Eye (tissue), 1 donor: ENCODE results near the gene MACROD2.
A peak's percentile ranks its signal among the peaks of the same experiment; 100 is the strongest.
"Not testable (repeated sequence)": the region's sequence is repeated elsewhere in the genome, so short reads cannot be mapped to it uniquely, and the experiment has no call there.

Experiments used
- DNase-seq: peaks from one replicate; pipeline ENCODE4 v3.0.0-alpha.2; 2015

MACROD2 gene

DNA sequence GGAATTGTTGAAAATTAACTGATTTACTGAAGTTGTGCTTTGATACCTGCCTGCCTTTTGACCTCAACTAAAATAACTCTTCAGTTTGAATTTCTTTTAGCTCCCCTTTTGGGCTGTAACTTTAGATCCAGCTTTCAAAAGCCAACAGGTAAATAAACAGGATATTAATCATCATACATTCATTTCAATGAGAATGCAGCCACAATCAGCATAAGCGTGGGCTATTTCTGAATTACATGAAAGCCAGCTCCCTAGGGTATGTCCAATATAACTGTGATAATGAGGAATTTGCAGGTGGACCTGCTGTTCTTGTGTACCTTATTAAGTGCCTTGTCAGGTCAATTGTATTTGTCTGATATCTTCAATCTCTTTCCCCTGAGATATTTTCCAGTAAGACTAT, 1747.3 kb downstream of the MACROD2 start:
- no peak for DNase-seq

DNA sequence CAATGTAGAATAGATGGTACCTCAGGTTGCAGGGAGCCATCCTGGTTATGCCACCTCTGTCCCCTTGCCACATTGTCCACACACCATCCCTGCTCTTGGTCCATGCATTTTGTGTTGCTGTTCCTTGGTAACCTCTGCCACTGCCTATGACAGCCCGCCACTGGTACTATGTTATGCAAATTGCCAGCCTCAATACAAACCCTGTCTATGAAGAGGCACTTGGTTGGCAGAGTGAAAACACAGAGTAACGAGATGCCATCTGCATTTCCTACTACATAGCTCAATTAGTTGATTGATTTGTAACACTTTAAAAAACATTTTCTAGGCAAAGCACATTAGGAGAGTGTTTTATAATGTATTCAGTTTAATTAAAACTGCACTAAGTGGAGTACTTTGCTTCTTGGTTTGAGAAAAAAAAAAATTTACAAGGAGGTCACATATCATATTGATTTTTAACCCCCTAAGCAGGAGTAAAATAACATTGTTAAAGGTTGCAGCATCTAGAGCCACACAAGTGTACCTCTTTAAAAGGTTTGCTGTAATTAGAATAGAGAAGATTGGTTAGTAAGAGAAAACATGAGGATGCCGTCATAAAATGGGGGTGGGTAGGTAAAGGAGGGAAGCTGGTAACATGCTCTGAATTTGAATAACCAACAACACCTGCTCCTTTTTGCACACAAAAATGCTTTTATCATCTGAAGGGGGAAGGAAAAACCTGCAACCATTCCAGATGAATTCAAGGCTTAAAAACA, 1760.9 kb downstream of the MACROD2 start:
- DNase-seq, result no peak

DNA sequence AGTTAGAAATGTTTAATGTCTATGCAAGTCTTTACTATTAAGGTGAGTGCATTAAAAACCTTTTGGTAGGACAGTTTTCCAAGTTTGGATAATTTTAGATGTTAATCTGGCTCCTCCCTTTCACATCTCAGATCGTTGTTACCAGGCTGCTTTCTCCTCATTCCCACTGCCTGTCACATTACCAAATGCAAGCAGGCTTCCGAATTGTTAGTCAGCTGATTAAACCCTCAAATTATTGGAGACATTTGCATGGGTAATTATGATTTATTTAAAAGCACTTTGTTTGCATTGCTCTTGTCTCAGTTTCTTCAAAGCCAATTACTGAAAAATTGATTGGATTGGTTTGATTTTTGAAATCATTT, 1761.4 kb downstream of the MACROD2 start:
- DNase-seq, result no peak

DNA sequence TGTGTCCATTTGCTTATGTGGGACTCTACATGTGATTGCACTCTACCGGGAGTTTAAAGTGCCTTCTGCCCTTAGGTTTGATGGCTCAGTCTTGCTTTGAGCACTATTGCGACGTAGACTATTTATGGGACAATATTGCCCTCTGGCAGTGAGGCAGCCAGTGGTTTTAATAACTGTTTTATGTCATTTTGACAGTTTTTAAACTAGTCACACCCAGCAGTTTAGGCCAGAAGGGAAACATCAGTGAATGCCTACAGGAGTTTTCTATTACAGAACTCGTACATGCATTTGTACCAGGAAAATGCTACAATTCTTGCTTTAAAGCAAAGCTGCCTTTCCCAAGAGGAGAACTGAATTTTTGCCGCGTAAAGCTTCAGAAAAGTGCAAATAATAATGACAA, 1764.3 kb downstream of the MACROD2 start:
- DNase-seq, result peak; percentile 63

DNA sequence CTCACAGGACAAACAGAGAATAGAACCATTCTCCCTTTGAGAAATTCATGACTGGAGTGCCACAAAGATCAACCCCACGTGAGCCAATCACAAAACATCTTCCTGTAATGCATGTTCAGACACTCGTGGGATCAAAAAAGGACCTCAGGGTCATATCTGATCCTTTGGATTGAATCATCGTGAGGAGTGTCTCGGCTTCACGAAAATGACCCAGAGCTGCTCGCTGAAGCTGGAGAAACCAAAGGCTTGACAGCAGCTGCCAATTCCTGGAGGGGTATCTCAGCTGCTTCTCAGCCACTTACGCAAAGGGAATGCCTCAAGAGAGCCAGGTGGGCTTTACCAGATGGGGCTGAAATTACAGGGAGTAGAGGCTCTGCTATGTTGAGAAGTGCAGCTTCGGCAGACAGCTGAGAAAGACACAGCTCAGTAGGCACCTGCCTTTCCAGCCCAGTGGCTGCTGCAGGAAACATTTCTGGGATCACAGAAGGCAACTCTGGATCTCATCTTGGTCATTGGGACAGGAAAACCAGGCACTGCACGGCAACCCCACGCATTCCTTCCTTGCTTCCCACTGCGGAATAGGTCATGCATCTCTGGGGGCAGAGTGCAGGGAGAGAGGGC, 1764.8 kb downstream of the MACROD2 start:
- DNase-seq, result peak; percentile 77

DNA sequence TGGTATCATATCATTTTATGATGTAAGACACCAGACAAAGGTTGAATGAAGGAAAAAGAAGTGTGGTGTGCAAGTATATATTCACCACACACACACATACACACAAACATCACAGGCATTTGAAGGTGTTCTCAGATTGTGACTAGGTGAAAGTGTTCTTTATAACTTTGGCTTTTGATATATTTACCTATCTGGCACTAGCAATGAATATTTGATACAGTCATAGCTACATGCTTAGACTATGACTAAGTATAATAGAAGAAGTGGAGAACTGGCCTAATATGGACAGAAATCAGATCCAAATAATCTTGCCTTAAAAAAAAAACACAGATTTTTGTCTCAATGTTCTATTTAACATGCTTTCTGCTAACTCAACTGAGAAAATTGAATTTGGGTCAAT, 1768.0 kb downstream of the MACROD2 start:
- no peak for DNase-seq

DNA sequence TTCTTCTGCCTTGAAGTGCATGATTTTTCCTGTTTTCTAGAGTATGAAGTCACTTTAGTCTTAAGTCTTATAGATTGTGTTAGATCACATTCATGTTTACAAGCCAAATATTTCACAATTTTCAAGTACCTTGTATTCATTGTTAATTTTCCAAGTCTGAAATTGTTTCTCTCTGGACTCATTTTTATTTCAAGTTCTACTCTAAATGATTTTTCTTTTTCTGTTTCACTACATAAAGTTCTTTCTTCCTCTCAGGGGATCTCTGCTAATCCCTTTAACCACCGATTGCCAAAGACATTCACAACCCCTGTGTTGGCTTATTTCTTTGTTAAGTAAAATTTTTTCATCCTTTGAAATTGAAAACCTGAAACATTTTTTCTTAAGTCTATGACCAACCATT, 1772.3 kb downstream of the MACROD2 start:
- no peak for DNase-seq

DNA sequence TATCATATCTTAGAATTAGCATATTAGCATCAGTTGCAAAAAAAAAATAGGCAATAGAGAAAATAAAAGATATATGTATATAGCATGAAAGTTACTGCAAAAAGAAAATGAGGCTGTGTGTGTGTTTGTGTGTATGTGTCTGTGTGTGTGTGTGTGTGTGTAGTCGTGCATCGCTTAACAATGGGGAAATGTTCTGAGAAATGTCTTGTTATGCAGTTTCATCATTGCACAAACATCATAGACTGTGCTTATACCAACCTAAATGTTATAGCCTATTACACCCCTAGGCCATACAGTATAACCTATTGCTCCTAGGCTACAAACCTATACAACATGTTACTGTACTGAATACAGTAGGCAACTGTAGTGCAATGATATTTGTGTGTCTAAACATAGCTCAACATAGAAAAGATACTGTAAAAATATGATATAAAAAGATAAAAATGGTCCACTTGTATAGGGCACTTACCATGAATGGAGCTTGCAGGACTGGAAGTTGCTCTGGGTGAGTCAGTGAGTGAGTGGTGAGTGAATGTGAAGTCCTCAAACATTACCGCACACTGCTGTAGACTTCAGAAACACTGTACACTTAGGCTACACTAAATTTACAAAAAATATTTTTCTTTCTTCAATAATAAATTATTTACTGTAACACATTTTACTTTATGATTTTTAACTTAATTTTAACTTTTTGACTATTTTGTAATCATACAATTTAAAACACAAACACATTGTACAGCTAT, 1772.9 kb downstream of the MACROD2 start:
- no peak for DNase-seq

DNA sequence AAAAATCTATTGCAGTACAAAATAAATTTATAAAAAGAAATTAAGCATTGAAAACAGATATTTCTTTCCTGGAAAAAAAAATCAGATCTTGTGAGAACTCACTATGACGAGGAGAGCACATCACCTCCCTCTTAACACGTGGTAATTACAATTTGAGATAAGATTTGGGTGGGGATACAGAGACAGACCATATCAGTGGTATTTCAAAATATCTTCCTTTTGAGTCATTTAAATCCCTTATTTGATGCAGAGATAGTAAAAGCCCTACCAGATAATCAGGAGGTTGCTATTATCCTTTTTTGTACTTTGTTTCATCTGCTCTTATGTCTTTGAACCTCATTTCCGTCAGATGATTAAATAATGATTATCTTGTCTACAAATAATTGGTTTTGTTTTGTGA, 1777.5 kb downstream of the MACROD2 start:
- DNase-seq, result no peak

DNA sequence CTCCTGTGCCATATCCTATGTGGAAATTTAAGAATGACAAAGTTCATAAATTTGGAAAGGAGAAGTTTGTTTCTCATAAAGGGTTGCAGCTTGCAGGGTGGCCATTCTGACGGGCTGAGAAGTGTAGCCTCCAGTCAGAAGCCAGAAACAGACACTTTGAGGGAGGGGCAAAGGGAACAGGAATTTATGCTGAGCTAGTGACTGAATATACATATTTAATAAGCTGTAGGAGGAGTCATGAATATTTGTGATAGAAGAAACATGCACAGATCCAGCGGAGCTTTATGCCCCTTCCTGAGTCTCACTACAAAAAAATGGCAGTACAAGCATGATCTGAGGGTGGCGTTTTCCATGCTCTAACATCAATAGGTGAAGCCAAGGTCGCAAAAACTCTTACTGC, 1779.6 kb downstream of the MACROD2 start:
- DNase-seq, result no peak

DNA sequence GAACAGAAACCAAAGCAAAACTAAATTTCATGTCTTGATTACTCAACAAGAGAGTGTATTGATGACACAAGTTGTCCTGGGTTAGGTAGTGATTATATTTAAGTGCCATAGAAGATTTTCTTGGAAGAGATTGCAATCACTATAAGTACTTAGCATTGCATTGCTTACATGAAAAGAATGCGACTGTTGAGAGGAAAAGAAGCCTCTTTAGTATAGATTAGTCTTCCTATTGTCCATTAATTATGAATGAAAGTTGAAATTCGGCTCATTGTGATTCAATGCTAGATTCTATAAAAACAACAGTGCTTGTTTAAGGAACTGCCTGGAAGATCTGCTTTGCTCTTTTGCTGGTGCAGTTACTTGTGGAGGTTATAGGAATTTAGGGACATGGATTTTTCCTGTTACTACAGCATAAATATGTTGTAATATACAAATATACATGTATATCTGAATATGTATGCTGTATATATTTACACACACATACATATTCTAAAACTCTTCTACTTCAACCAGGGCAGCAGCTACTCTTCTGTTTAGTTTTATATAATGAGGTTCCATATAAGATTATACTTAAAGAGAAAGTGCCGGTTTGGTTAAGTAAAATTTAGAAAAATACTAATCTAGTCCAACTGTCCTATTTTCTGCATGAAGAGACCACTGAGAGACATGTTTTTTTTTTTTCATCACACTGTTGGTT, 1781.6 kb downstream of the MACROD2 start:
- no peak for DNase-seq

DNA sequence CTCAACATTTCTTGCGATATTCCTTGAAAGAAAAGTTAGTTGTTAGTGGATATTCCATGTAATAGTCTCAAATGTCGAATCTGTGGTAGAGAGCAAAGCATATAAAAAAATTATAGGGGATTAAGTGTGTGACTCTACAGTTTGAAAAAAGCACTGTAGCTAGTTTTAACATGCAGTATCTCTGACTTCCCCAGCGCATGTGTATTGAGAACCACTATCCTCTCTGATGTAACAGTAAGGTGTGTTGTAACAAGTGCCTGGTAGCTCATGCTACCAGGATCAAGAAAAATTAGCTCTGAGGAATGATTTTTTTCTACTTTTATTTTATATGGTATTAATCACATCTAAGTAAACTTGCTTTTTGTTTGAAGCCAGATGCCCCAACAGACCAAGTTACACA, 1788.7 kb downstream of the MACROD2 start:
- no peak for DNase-seq

DNA sequence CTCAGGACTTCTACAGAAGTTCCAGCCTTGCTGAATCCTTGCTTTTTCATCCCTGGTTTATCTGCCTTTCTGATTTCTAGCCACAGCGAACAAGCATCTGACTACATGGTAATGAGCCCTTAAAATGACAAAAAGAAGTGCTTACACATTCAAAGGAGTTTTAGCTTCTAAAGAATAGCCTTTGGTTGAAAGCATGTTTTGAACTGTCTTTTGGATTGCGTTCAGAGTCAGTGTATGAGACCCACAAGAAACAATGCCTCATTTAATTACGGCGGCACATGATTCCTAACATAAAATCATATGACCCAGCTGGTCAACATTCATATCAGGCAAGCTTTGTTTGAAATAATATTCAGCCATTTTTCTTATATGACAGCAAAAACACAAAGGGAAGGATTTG, 1793.8 kb downstream of the MACROD2 start:
- no peak for DNase-seq

DNA sequence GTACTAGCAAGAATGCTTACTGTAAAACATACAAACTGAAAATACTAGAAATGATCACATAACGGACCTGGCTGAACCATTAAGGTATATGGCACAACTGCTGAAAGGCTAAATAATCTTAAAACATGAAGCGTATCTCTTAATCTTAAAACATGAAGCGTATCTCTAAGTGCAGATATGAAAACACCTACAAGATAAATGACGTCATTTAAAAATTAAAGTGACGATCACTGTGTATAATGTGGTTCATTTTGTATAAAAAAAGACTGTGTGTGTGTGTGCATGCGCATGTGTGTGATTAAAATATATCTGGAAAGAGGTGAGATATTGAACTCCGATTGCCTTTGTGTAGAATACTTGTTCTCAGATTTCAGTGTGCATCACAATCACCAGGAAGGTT, 1797.5 kb downstream of the MACROD2 start:
- no peak for DNase-seq

DNA sequence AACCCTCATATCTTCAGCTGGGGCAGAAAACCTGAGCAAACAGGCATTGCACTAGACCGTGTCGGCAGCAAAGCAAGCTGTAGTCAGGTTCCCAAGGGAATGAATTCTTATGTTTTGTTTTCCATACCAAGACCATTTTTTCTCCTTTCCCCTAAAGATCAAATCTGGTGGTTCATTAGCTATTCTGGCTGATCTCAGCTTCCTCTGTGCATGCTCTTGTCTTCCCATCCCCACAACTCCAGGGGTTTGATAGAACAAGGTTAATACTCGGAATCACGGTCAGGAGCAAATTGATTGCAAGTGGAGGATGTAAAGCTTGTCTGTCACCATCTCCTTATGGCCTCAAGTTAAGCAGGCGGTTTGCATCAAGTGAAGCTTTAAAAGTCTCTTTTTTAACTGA, 1799.1 kb downstream of the MACROD2 start:
- DNase-seq, result peak; percentile 51

DNA sequence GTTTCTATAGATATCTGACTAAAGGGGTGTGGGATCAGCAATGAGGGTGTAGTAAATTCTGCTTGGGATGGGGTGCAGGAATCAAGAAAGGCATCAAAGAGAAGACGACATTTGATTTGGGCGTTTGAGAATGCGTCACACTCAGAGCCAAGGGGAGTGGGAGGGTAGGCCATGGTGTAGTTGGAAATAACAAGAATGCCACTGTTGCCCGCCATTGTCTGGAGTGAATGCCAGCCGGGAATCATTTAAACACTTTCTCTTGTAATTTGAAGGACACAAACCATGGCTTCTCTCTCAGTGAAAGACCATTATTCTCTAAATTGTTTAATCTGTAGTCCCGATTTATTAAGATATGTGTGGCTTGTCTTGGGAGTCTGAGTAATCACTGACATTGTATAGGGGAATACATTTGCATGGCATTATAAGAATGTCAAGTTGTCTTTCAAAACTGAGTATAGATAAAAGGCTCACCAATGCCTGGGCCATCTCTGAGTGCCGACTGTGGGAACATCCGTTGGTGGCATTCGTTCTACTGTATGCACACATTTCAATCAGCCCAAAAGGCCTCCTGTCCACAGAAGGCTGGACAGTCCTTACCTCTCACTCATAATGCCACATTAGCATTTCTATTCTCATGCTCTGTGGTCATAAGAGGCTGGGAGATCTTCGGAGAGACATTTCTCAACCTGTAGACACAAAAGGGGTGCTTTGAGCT, 1800.1 kb downstream of the MACROD2 start:
- DNase-seq, result no peak

DNA sequence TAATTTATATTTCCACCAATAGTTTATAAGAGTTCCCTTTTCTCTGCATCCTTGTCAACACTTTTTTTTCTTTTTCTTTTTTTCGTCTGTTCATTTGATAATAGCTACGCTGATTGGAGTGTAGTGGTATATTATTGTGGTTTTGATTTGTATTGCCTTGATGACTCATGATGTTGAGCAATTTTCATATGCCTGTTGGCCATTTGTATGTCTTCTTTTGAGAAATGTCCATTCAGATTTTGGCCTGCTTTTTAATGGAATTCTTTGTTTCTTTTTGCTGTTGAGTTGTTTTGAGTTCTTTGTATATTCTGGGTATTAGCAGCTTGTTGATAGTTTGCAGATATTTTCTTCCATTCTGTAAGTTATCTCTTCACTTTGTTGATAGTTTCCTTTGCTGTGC, 1804.6 kb downstream of the MACROD2 start:
- DNase-seq, result no peak

DNA sequence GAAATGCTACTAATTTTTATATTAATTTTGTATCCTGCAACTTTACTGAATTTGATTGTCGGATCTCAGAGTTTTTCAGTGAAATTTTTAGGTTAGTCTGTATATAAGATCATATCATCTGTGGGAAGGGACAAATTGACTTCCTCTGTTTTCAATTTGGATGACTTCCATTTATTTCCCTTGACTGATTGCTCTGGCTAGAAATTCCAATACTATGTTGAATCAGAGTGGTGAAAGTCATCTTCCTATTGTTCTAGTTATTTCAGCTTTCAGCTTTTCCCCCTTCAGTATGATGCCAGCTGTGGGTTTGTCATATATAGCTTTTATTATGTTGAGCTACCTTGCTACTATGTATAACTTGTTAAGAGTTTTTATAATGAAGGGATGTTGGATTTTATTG, 1806.7 kb downstream of the MACROD2 start:
- no peak for DNase-seq

DNA sequence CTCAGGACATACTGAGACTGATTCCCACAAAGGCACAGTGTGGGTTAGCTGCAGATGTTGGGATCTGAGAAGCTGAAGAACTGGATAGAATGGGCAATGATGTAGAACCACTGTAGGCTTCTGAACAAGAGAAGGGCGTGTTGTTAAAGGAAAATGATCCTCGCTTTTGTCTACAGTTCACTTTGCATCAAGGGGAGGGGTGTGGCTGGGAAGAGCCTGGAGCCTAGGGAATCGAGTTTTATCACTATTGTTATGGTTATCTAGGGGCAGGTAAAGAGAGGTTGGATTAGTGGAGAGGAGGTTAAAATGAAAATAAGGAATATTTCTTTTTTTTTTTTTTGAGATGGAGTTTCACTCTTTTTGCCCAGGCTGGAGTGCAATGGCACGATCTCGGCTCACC, 1809.8 kb downstream of the MACROD2 start:
- no peak for DNase-seq

DNA sequence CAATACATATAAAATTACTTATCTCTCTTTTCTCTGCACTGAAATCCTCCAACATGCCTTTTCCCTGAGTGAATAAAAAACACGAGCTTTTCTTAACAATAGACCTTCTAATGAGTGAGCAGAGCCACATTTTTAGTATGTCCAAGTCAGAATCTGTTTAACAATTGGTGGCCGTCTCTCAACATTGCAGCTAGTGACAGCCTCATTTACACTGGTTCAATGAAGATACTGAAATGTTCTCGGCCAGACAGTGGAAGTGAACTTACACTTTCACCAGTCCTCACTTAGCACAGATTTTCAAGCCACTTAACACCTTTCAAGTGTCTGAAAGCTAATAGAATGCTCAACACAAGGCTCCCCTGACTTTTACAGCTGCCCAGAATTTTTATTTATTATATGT, 1810.8 kb downstream of the MACROD2 start:
- DNase-seq, result peak; percentile 50

DNA sequence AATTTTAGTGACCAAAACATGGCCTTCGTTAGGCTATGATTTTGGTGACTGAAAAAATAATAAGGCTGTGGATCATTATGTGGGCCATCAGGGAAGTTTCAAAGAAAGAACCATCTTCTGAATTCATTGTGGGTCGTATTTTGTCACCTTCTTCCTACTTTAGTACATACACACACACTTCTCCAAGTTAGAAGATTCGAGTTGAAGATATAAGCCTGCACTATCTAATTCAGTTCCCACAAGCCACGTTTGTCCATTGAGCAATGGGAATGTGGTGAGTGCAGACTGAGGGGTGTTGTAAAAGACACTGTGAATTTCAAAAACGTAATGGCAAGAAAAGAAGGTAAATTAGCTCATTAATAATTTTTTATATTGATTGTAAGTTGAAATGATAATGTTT, 1812.0 kb downstream of the MACROD2 start:
- no peak for DNase-seq

DNA sequence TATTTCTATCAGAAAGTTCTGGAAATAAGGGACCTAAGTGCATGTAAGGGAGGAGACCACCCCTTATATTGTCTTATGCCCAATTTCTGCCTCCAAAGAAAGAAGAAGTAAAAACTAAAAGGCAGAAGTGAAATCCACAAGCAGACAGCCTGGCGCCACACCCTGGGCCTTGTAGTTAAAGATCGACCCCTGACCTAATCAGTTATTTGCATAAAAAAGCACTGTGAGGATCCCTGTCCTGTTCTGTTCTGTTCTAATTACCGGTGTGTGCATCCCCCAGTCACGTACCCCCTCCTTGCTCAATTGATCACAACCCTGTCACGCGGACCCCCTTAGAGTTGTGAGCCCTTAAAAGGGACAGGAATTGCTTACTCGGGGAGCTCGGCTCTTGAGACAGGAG, 1812.5 kb downstream of the MACROD2 start:
- DNase-seq, result not testable (repeated sequence)

DNA sequence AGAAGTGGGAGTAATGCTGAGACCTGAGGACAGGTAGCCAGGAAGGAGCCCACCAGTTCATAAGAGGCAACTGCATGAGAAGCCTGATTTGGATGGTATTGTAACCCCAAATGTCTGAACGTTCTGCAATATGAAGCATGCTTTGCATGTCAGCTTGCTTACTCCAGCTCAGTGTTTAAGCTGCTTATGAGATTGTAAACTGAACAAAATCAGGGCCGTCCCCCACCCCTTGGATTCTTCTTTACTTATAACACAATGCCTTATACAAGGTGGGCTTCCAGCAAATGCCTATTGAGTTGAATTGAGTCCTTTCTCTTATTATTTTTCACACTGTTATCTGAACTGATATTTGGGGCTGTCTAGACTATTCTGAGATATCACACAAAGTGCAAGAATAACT, 1816.6 kb downstream of the MACROD2 start:
- DNase-seq, result no peak
